Activated T-helper 1 cell treated with anti-CD3 and anti-CD28 coated beads, Interleukin-2, amount 50 U/mL, for 16 hours (primary cell): Measurements from ENCODE around the gene CCL3.
"Not testable (repeated sequence)": the region's sequence is repeated elsewhere in the genome, so short reads cannot be mapped to it uniquely, and the experiment has no call there.

Experiments
- DNase-seq, 2 donors: peaks; one replicate each; pipeline ENCODE4 v3.0.0-alpha.2; 2020; ENCODE audit warnings: low read depth in 1 of 2, low spot score in 1 of 2

Gene CCL3

GRCh38 chr17:36117505-36118382 lies 27.8 kb upstream of the CCL3 start:
- DNase-seq: peak in 1 of 2 donors; percentile 6

- not testable (repeated sequence) for DNase-seq
These were observed 25.7 kb upstream of the CCL3 start for GRCh38 chr17:36115649-36115977.

- not testable (repeated sequence) for DNase-seq
These were observed 25.2 kb upstream of the CCL3 start for GRCh38 chr17:36114971-36115648.

- not testable (repeated sequence) for DNase-seq
These were observed 23.2 kb upstream of the CCL3 start for GRCh38 chr17:36113131-36113530.

- no peak for DNase-seq
These were observed 22.6 kb upstream of the CCL3 start for GRCh38 chr17:36112572-36112971.

GRCh38 chr17:36111068-36111490 lies 21.1 kb upstream of the CCL3 start:
- DNase-seq: no peak

- not testable (repeated sequence) for DNase-seq
These were observed 18.3 kb upstream of the CCL3 start for GRCh38 chr17:36108265-36108664.

GRCh38 chr17:36107660-36108059 lies 17.7 kb upstream of the CCL3 start:
- no peak for DNase-seq

- DNase-seq: no peak
These were observed 16.5 kb upstream of the CCL3 start for GRCh38 chr17:36106493-36106835.

- DNase-seq: no peak
These were observed 16.0 kb upstream of the CCL3 start for GRCh38 chr17:36105781-36106492.

GRCh38 chr17:36104701-36105181 lies 14.8 kb upstream of the CCL3 start:
- no peak for DNase-seq

GRCh38 chr17:36104246-36104645 lies 14.3 kb upstream of the CCL3 start:
- not testable (repeated sequence) for DNase-seq

GRCh38 chr17:36103401-36103975 lies 13.5 kb upstream of the CCL3 start, which contains the start of gene CCL4:
TSS of gene CCL4 (plus strand) at chr17:36103827. CDS start at chr17:36103906, 79 bp downstream.
- DNase-seq: not testable (repeated sequence)

- not testable (repeated sequence) for DNase-seq
These were observed 9.1 kb upstream of the CCL3 start for GRCh38 chr17:36099004-36099403.

- no peak for DNase-seq
These were observed 6.0 kb upstream of the CCL3 start for GRCh38 chr17:36095992-36096391.

GRCh38 chr17:36094746-36095145 lies 4.8 kb upstream of the CCL3 start:
- no peak for DNase-seq

- DNase-seq: no peak
These were observed 4.3 kb upstream of the CCL3 start for GRCh38 chr17:36094232-36094631.

GRCh38 chr17:36092715-36093114 lies 2.8 kb upstream of the CCL3 start:
- DNase-seq: not testable (repeated sequence)

- no peak for DNase-seq
These were observed 2.3 kb upstream of the CCL3 start for GRCh38 chr17:36092230-36092629.

GRCh38 chr17:36089339-36089865 lies 541 bp downstream of the CCL3 start:
- DNase-seq: no peak
